PC-3 (cell line): ENCODE measurements around the gene TUBGCP3.

Experiments
- CTCF ChIP-seq: fragments of 300-600 bp; sonication (generic); conservative IDR thresholded peaks from 2 replicates; pipeline ENCODE4 v1.5.1; 2017; ENCODE audit warnings: antibody characterized with exemption, low read depth, mild to moderate bottlenecking, low read length
- EZH2 ChIP-seq: fragments of 300-600 bp; sonication (generic); IDR thresholded peaks from one replicate; pipeline ENCODE4 v1.6.1; 2017; ENCODE audit warnings: antibody characterized with exemption, mild to moderate bottlenecking, low read length; ENCODE audit not compliant: unreplicated experiment

- TF ChIP-seq CTCF (no peak), EZH2 (no peak)
These were observed 145.4 kb downstream of the TUBGCP3 start for GRCh38 chr13:112442483-112443090.
